AG10803 (cell line): Measurements from ENCODE around the gene SLC44A2.

Experiments used
- DNase-seq: peaks from one replicate; pipeline ENCODE4 v3.0.0; 2010; ENCODE audit warnings: low read depth
- H3K4me3 ChIP-seq: 2 replicates; pipeline ENCODE4 v1.5.1; 2011; ENCODE audit warnings: mild to moderate bottlenecking, low read length, control low read depth
- CTCF ChIP-seq: conservative IDR thresholded peaks from 2 replicates; pipeline ENCODE4 v1.5.1; 2011; ENCODE audit warnings: mild to moderate bottlenecking, low read length, control low read depth, inconsistent platforms

The SLC44A2 gene

GRCh38 chr19:10648360-10648759, 23.0 kb downstream of the SLC44A2 start:
- no peak for TF ChIP-seq CTCF
- no peak for DNase-seq
- no peak overlapping the region for H3K4me3 ChIP-seq

- no peak for DNase-seq
- H3K4me3 ChIP-seq, result no peak overlapping the region
- TF ChIP-seq CTCF, result no peak
Observed at GRCh38 chr19:10651851-10652250, 26.5 kb downstream of the SLC44A2 start.

- peak; percentile 11; the same call in 1 of the 2 replicates for TF ChIP-seq CTCF
- H3K4me3 ChIP-seq, result peak overlapping the region; percentile 96
- no peak for DNase-seq
Observed at GRCh38 chr19:10653482-10653731, 28.1 kb downstream of the SLC44A2 start.

- no peak; the same call in 1 of the 2 replicates for TF ChIP-seq CTCF
- DNase-seq, result peak; percentile 100
- peak within 1 kb of the TSS; percentile 96 for H3K4me3 ChIP-seq
Observed at GRCh38 chr19:10653732-10654609, 28.6 kb downstream of the SLC44A2 start, which contains the start of gene ILF3. ILF3 (plus strand) TSS chr19:10654346; CDS start chr19:10670606, 16,260 bp downstream.

- no peak for TF ChIP-seq CTCF
- peak; percentile 24 for DNase-seq
- H3K4me3 ChIP-seq, result peak overlapping the region; percentile 84
Observed at GRCh38 chr19:10654610-10655456, 29.5 kb downstream of the SLC44A2 start.

- peak overlapping the region; percentile 84 for H3K4me3 ChIP-seq
- peak; percentile 57 for DNase-seq
- TF ChIP-seq CTCF, result peak; percentile 10; the same call in 1 of the 2 replicates
Observed at GRCh38 chr19:10655457-10656312, 30.3 kb downstream of the SLC44A2 start.
